NCI-H748 (cell line): ENCODE measurements around the gene MGME1.
"Not testable (repeated sequence)": the region's sequence is repeated elsewhere in the genome, so short reads cannot be mapped to it uniquely, and the experiment has no call there.

Experiments used
- DNase-seq: peaks from one replicate; lab custom pipeline; 2025; ENCODE audit not compliant: unreplicated experiment; lab: John Stamatoyannopoulos, UW

Gene MGME1

DNA sequence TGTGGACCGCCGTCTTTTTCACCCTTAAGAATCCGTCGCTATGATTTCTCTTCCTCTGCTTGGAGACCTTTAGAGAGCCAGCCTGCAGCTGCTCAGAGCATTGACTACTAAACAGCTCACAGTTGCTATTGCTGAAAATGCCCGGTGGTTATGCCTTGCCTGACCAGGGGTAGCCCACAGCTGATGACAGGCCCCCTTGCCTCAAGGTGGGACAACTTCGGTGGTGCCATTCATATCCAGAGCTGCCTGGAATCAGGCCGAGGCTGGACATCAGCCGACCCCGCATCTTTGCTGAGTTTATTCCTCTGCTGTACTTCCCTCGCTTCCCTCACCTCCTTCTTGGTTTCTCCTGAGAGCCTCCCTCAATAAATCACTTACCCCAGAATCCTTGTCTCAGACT is 49.3 kb downstream of the MGME1 start:
- no peak for DNase-seq

DNA sequence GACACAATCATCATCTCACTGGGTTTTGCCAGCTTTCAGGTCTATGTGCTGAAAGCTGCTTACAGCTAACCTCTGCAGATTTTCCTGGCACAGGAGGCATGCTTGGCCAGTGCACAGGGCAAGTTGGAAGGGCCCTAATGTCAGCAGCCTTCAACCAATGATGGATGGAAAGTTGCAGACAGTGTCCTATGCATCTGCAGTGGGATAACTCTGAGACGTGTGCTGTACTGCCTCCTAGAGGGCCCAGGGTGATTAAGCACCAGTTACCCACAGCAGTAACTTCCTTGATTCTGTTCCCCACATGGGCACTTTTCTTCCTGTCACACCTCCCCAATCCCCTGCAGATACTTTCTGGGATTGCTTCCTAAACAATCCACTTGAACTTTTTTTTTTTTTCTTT is 50.2 kb downstream of the MGME1 start:
- peak; percentile 20 for DNase-seq

DNA sequence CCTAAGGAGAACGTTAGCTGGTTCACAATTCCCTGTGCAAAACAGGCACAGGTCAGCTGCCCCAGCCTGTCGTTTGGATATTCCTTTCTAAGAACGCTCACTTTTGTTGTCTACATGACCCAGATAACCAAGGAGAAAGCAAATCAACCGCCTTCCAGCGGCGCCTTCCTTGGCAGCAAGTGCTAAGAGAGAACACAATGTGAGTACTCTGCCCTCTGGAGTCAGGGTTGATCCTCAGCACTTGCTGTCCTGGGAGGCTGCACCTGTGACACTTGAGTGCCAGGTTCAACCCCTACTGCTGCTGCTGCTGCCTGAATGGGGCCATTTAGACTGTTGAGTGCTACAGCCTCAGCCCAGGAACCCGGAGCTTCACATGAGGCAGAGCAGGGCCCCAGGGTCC is 52.1 kb downstream of the MGME1 start:
- no peak for DNase-seq

DNA sequence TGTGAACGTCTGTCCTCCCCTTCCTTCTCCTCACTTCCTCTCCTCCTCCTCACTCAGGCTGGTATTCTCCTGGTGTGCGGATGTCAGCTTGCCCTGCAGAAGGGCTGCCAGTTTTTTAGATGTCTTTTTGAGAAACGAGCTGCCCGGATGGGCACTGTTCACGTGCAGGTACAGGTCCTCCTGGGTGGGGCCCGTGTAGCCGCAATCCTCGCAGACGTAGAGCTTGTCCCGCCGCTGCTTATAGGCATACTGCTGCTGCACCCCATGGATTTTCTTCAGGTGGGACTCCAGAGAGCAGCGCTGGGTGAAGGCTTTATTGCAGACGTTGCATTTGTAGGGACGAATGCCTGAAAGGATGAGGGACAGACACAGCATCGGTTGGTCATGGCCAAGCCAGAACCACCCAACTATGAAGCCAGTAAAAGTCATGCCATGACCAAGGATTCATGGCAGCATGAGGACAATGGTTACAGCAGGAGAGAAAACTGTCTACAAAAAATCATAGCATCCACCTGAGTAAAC is 55.8 kb downstream of the MGME1 start:
- DNase-seq: no peak

DNA sequence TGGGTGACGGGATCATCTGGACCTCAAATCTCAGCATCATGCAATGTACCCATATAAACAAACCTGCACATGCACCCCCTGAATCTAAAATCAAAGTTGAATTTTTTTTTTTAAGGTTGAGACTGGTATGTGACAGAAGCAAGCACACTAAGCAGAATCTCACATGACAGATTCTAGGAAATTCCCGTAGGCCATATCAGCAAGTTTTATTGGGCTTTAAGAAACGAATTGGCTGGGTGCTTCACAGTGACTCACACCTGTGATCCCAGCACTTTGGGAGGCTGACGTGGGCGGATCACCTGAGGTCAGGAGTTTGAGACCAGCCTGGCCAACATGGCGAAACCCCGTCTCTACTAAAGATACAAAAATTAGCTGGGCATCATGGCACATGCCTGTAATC is 58.2 kb downstream of the MGME1 start:
- not testable (repeated sequence) for DNase-seq

DNA sequence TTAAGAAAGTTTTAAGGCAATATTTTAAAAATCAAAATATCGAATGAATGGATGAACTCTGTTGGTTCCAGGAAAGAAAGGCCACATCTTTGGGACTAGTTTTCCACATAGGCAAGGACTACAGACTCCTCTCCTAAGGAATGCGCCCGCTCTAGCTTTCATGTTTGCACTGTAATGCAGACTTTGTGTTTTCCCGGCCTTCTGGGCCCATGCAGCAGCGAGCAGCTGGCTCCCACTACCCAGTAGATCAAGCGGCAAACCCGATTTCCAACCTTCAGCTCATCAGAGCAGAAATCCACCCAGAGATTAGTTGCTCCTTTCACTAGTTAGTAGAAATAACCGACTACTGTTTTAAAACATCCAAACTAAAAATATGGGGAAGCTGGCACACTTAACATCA is 61.2 kb downstream of the MGME1 start:
- DNase-seq: no peak

DNA sequence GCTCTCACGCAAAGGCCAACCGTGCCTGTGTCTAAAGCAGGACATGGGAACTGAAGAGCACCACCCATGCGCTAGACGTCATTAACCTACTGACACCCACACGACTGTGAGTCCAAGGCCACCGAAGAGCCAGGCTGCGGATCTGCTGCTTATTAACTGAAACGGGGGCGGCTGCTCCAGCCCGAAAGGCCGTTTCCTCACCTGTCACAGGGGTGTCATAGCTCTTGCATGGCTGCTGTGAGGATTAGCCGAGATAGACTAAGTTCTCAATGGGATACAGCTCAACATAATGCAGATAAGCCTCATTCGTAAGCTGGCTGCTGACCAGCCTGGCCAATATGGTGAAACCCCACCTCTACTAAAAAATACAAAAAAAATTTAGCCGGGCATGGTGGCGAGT is 62.2 kb downstream of the MGME1 start:
- no peak for DNase-seq

DNA sequence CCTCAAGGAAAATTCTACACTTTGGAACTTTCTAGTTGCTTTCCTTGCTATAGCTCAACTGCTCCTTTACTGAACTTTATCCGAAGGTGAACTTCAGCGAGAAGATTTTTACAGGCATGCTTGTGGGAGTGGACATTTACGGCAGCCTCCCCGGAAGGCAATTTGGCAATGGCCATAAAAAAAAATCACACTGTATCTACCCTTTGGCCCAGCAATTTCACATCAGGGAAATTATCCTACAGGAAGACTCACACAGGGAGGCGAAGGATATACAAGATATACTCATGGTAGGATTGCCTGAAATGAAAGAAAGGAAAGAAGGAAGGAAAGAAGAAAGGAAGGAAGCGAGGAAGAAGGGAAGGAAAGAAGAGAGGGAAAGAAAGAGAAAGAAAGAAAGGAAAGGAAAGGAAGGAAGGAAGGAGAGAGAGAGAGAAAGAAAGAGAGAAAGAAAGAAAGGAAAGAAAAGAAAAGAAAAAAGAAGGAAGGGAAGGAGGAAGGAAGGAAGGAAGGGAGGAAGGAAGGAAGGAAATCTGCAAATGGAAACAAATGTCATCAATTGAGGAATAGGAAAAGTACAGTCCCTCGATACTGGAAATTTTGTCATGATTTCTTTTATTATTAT is 63.2 kb downstream of the MGME1 start:
- no peak for DNase-seq

DNA sequence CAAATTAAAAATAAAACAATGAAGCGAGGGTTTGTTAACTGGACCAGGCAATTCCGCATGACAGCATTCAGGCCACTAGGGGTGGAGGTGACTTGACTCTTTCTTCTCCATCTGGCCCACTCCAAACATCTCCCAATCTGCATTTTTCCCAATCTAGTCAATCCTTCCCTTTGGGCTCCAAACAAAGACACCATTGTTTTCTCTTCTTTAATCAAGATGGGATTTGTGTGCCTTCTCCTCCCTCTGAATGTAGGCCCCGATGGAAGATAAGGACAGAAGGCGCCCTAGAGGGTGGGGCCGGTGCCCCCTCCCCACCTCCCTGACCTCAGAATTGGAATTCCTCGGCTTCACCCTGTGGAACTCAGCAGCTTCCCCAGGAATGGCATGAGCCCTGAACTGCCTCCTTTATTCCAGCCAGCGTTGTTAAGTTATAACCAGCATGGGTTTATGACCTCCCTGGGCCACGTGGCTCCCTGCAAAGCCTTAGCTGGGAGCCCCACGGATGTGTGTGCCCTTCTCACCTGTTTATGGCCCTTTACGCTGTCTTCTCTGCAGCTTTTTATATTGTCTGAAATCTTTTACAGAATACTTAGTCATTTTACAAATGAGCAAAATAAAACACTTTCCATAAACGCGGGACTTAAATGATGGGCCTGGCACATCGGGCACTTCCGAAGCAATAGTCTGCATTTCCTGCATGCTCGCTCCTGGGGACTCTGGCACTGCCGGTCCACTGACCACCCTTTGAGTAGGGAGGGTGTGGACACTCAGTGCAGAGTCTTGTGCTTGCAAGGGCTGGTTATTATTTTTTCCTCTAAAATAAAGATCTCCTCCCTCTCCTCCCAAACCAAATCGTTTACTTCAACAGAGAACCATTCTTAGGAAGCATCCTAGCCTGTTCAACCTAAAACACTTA is 64.4 kb downstream of the MGME1 start:
- no peak for DNase-seq

DNA sequence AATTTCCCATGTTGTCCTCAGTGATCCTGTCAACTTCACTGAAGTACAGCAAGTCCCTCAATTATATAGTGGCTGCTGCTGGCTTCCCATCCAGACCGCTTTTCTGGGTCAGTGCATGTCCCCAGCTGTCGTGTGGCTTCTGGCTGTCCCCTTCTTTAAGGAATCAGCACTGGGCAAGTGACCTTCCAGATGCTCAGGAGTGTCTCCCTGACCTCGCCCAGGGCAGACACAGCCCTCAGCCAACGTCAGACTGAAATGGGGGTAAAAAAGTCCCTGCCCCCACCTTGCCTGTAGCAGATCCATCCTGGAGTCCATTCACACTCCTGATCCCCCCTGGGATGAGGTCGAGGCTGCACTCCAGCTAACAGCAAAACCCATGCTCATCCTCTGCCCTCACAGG is 65.2 kb downstream of the MGME1 start:
- DNase-seq: no peak

DNA sequence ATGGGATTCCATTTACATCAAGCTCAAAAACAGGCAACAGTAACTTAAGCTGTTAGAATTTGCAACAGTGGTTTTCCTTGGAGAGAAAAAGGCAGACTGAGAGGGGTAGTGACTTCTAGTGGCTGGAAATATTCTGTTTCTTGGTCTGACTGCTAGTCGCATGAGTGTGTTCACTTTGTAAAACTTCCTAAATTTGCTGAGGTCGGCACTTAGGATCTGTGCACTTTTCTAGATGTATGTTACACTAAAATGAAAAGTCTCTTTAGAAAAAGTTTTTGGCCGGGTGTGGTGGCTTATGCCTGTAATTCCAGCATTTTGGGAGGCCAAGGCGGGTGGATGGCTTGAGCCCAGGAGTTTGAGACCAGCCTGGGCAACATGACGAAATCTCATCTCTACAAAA is 70.2 kb downstream of the MGME1 start:
- no peak for DNase-seq
